MCF 10A (cell line): ENCODE results near the gene SLC6A6. TPM values are rescaled to one million over a fixed set of nuclear protein-coding genes. Genes with fewer than 3 reads are reported as not detected.

ENCODE experiments used
- BruUV-seq: library from RNA; stranded (reverse); fragments of 400-500 nt; replicated peaks from 2 replicates; lab custom pipeline; 2021; lab: Mats Ljungman, UMichigan
- CTCF ChIA-PET: fragments of 300-600 bp; sonication (Branson Sonifier 250); formaldehyde crosslinking; extraction: SDS; loops from one replicate; lab custom pipeline; 2021; ENCODE audit warnings: antibody characterized with exemption, inconsistent platforms; lab: Yijun Ruan, JAX
- POLR2A ChIA-PET: fragments of 300-600, 350-650 bp; sonication (Branson Sonifier 250); formaldehyde crosslinking; extraction: SDS; loops from one replicate; lab custom pipeline; 2020; ENCODE audit warnings: antibody characterized with exemption, inconsistent platforms; lab: Yijun Ruan, JAX
- DNase-seq: peaks from one replicate; pipeline ENCODE4 v3.0.0-alpha.2; 2018; ENCODE audit not compliant: unreplicated experiment
- H3K27ac Mint-ChIP-seq: one replicate; pipeline ENCODE4 v1.8.0; 2022; ENCODE audit warnings: mild to moderate bottlenecking, low read depth, mixed read lengths; ENCODE audit not compliant: unreplicated experiment
- H3K27me3 Mint-ChIP-seq: one replicate; pipeline ENCODE4 v1.8.0; 2022; ENCODE audit warnings: mixed read lengths; ENCODE audit not compliant: insufficient read depth, unreplicated experiment
- H3K36me3 Mint-ChIP-seq: one replicate; pipeline ENCODE4 v1.8.0; 2022; ENCODE audit warnings: mild to moderate bottlenecking, moderate library complexity, mixed read lengths; ENCODE audit not compliant: insufficient read depth, unreplicated experiment
- H3K4me1 Mint-ChIP-seq: one replicate; pipeline ENCODE4 v1.8.0; 2022; ENCODE audit warnings: mixed read lengths; ENCODE audit not compliant: insufficient read depth, unreplicated experiment
- H3K4me3 Mint-ChIP-seq: one replicate; pipeline ENCODE4 v1.8.0; 2022; ENCODE audit warnings: mild to moderate bottlenecking, moderate library complexity, mixed read lengths; ENCODE audit not compliant: unreplicated experiment
- H3K9me3 Mint-ChIP-seq: one replicate; pipeline ENCODE4 v1.8.0; 2022; ENCODE audit warnings: mixed read lengths; ENCODE audit not compliant: unreplicated experiment
- CTCF ChIP-seq: fragments of 200-600 bp; IDR thresholded peaks from one replicate; pipeline ENCODE4 v1.8.0; 2022; ENCODE audit warnings: antibody characterized with exemption, mild to moderate bottlenecking; ENCODE audit not compliant: unreplicated experiment
- intact Hi-C: fragments of 100-400 bp; cut with micrococcal nuclease; formaldehyde crosslinking; loops from 2 replicates; pipeline ENCODE4 v1.14.1; 2022
- total RNA-seq: library from RNA; stranded (reverse); gene quantifications from 2 replicates; pipeline ENCODE4 v1.2.3, GENCODE V29; 2022

The SLC6A6 gene
- total RNA-seq, 1 experiment from 2014 or later, result 7.6 TPM

DNA sequence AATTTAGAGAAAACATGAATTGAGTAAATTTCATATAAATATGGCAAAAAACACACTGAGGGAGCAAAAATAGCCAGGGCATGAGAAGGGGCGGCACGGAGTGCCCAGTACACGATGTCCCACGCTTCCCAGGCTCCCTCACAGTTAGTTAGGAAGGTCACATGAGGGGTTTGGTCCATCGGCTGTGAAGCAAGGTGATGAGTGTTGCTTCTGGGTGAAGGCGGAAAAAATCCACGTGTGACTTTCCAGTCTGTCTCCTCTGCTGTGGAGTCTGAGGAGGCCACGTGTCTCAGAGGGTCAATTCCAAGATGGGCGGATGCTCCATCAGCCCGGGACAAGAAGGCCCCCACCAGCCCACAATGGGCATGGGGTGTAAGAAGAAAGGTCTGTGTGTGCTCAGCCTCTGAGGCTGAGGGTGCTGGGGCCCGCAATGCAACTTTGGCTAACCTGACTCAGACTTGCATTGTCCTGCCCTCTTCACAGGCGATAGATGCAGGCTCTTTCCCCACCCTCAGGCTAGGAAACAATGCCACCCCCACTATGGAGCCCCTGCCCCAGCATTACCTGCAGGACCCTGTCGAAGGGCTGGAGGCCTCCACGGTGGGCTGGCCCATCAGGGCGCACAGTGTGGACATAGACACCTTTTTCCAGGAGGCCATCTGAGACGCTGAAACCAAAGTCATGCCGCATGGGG lies 92.0 kb downstream of the SLC6A6 start:
- no peak for DNase-seq
- no peak for TF ChIP-seq CTCF
- H3K4me3 Mint-ChIP-seq, result no peak overlapping the region
- no peak overlapping the region for H3K27ac Mint-ChIP-seq
- H3K27me3 Mint-ChIP-seq, result peaks cover 14% of the 10 kb centered on the region
- no TSS peak for BruUV-seq
- CTCF ChIA-PET, result interaction anchor here (0.6 to 1.6 kb wide), 2 partner anchors 11 to 594 kb away, joined by 3 read pairs; no protein-coding TSS in a partner anchor
- intact Hi-C loops, result no loop called here
- no peaks in the 10 kb centered on the region for H3K9me3 Mint-ChIP-seq
- POLR2A ChIA-PET, result no interaction called here
- no peaks in the 10 kb centered on the region for H3K36me3 Mint-ChIP-seq
- peaks cover 10% of the 10 kb centered on the region for H3K4me1 Mint-ChIP-seq

- BruUV-seq, result no TSS peak
- H3K4me3 Mint-ChIP-seq, result no peak overlapping the region
- H3K9me3 Mint-ChIP-seq, result no peaks in the 10 kb centered on the region
- no peak overlapping the region for H3K27ac Mint-ChIP-seq
- H3K27me3 Mint-ChIP-seq, result peaks cover 14% of the 10 kb centered on the region
- ChIA-PET CTCF (interaction anchor here (0.6 to 1.6 kb wide), 2 partner anchors 12 to 594 kb away, joined by 3 read pairs; no protein-coding TSS in a partner anchor), POLR2A (no interaction called here)
- no peaks in the 10 kb centered on the region for H3K36me3 Mint-ChIP-seq
- intact Hi-C loops, result no loop called here
- TF ChIP-seq CTCF, result no peak
- no peak for DNase-seq
- peaks cover 10% of the 10 kb centered on the region for H3K4me1 Mint-ChIP-seq
These were observed 92.5 kb downstream of the SLC6A6 start for GRCh38 chr3:14494973-14495300.

DNA sequence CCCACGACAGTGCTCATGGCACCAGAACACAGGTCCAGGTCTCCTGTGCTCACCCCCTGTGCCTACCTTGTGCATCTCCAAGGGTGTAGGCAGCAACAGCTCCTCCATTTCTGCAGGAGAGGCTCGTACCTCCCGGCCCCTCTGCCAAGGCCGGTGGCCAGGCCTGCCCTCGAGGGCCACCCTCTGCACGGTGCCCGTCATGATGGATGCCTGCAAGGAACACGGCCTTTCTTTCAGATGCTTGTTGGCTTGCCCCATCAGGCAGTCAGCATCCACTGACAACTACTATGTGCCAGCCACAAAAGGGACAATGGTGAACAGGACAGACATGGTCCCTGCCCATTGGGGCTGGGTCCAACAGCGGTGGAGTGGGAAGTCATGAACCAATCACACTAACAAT lies 93.9 kb downstream of the SLC6A6 start:
- ChIA-PET CTCF (interaction anchor here (1.6 kb wide), 1 partner anchor 596 kb away, joined by 3 read pairs; no protein-coding TSS in a partner anchor), POLR2A (no interaction called here)
- no TSS peak for BruUV-seq
- TF ChIP-seq CTCF, result no peak
- peaks cover 7% of the 10 kb centered on the region for H3K9me3 Mint-ChIP-seq
- no peaks in the 10 kb centered on the region for H3K36me3 Mint-ChIP-seq
- no peak overlapping the region for H3K27ac Mint-ChIP-seq
- no peaks in the 10 kb centered on the region for H3K4me1 Mint-ChIP-seq
- no peak overlapping the region for H3K4me3 Mint-ChIP-seq
- intact Hi-C loops, result no loop called here
- peaks cover 14% of the 10 kb centered on the region for H3K27me3 Mint-ChIP-seq
- DNase-seq, result no peak

GRCh38 chr3:14497321-14497720 lies 94.9 kb downstream of the SLC6A6 start:
- ChIA-PET POLR2A (no interaction called here), CTCF (interaction anchor here (0.6 to 0.7 kb wide), 2 partner anchors 615 to 706 kb away, joined by 3 read pairs; no protein-coding TSS in a partner anchor)
- Mint-ChIP-seq H3K36me3 (no peaks in the 10 kb centered on the region), H3K4me3 (no peak overlapping the region), H3K27ac (no peak overlapping the region), H3K4me1 (no peaks in the 10 kb centered on the region), H3K9me3 (peaks cover 17% of the 10 kb centered on the region), H3K27me3 (peaks cover 14% of the 10 kb centered on the region)
- intact Hi-C loops, result no loop called here
- no TSS peak for BruUV-seq
- no peak for TF ChIP-seq CTCF
- DNase-seq, result no peak
